HG03520 (cell line): Measurements from ENCODE around the gene RNF212.
"Not testable (repeated sequence)": the region's sequence is repeated elsewhere in the genome, so short reads cannot be mapped to it uniquely, and the experiment has no call there.

Source experiments
- ATAC-seq: cut with Tn5 transposase; IDR thresholded peaks from one replicate; pipeline ENCODE4 v1.9.1; 2021; ENCODE audit warnings: mild to moderate bottlenecking, moderate library complexity; ENCODE audit not compliant: unreplicated experiment

RNF212 gene

DNA sequence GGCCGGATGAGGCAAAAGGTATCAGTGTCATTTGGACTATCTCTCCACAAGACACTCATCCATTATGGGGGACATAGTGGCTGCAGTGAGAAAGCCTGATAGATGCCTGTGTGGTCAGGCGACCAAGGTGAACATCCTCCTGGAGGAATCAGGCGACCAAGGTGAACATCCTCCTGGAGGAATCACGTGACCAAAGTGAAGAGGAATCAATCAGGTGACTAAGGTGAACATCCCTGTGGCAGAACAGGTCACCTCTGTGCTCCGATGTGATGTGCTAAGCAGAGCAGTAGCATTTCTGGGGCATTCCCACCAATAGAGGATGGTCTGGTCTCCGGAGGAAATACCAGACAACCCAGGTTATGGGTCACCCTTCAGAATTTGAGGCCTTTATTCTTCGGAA, 44.0 kb downstream of the RNF212 start:
- ATAC-seq: no peak

DNA sequence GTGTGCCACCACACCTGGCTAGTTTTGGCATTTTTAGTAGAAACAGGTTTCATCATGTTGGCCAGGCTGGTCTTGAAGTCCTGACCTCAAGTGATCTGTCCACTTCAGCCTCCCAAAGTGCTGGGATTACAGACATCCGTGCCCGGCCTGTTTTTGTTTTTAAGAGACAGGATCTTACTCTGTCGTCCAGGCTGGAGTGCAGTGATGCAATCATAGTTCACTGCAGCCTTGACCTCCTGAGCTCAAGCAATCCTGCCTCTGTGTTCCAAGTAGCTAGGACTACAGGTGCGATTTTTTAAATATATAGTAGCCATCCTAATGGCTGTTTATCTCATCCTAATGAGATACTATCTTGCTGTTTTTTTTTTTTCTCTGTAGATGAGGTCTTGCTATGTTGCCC, 47.6 kb downstream of the RNF212 start:
- ATAC-seq: no peak

DNA sequence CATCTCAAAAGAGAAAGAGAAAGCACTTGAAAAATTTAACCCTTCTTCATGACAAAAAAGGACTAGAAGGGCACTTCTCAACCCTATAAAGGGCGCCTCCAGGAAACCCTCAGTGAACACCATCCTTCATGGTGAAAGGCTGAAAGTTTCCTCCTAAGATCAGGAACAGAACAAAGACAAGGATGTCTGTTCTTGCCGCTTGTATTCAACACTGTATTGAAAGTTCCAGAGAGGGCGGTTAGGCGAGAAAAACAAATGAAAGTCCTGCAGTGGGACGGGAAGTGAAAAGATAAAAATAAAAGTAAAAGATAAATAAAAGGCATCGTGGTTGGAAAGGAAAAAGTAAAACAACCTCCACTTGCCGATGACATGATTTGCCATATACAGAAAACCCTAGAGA, 50.9 kb downstream of the RNF212 start:
- ATAC-seq: no peak

DNA sequence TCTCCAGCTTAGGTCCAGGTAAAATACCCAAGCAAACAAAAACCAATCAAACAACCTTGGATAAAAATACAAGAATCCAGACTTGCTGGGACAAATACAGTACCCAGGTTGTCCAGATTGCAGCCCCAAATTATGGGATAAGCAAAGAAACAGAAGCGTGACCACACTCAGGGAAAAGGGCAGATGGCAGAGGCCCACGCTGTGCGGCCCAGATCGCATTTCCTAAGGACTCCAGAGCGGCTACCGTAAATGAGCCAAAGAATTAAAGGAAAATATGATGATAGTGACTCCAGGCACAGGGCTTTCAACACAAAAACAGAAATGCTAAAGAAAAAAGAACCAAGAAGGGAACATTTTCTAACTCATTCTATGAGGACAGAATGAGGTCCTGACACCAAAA, 51.6 kb downstream of the RNF212 start:
- no peak for ATAC-seq

DNA sequence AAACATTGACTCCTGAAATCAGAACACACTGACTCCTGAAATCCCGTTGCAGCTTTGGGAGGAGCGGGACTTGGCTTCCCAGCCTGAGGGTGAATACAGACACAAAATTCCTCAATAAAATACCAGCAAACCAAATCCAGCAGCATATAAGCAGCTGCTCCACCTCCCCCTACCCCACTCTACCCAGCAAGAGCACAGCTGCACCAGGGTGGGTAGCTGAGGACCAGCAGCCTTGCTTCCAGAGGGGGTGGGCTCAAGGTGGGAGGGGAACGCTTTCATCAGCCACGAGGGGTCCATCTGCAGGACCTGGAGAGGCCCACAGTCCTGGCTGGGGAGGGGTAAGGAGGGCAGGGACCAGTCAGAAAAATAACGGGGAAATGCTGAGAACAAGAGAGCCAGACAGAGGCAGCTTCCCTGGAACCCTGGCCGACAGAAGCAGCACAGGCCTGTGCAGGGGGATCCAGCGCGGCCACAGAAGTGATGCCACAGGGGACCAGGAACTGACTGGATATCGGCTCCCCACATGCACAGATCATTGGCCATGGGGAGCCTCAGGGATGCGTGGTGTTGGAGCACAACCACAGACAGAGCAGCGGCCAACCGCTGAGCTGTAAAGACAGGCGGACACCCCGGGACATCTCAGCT, 52.2 kb downstream of the RNF212 start:
- ATAC-seq: no peak

DNA sequence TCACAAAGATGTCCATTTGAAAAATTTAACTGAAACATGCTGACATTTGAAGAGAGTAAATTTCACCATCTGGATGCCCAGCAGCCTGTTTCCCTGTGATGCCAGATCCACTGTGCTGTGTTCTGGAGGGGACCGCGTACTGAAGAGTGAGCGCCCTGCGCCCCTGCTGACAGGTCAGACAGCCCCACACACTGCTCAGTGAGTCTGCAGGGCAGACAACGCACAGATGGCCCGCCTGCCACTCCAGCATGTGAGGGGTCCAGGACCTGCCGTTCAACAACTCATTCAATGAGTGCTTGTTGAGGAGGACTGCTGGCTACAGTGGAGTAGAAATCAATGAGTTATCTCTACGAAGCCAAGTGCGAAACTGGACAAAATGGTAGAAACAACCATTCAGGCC, 52.7 kb downstream of the RNF212 start:
- ATAC-seq: no peak

DNA sequence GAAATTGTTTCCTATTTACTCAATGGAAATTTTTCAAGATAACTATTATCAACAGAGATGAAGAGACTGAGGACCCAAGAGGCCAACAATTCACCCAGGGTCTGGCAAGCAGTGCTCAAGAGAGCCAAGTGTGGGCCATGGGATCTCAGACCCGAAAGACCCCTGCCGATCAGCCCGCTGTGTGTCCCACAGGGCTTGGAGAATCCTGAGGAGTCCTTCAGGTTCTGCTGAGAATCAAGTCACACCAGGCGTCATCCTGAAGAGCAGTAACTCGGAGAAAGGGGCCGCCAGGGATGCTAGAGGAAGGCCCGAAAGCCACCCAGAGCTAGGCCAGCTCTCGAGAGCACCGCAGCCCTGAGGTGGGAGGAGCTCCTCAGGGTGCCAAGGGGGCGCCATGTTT, 53.2 kb downstream of the RNF212 start:
- ATAC-seq: no peak

DNA sequence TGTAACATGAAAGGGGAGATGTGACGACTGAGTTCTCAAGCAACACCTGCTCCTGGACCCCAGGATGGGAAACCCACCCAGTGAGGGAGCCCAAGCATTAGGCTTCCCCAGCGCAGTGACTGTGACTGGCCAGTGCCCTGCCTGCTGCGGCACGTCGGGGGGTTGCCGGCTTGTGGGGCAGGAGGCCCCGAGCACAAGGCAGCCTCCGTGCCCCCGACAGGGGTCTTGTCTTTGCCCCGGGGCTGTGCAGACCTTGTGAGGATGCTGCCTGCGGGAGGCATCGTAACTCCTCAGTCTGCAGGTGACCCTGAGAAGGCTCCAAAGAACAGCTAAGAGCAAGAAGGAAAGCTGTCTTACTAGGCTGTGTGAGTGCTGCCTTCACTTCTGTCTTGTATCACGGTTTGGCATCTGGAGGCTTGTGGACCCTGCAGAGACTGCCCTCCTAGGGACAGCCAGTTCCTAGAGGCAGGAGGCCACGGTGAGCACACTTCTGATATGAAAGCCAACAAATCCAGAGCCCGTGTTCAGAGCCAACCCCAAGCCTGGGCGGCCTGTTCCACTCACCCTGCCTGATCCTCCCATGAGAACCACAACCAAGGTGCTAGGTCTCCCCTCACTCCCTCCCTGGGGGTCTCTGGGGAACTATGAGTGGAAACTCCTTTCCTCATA, 54.2 kb downstream of the RNF212 start:
- no peak for ATAC-seq

DNA sequence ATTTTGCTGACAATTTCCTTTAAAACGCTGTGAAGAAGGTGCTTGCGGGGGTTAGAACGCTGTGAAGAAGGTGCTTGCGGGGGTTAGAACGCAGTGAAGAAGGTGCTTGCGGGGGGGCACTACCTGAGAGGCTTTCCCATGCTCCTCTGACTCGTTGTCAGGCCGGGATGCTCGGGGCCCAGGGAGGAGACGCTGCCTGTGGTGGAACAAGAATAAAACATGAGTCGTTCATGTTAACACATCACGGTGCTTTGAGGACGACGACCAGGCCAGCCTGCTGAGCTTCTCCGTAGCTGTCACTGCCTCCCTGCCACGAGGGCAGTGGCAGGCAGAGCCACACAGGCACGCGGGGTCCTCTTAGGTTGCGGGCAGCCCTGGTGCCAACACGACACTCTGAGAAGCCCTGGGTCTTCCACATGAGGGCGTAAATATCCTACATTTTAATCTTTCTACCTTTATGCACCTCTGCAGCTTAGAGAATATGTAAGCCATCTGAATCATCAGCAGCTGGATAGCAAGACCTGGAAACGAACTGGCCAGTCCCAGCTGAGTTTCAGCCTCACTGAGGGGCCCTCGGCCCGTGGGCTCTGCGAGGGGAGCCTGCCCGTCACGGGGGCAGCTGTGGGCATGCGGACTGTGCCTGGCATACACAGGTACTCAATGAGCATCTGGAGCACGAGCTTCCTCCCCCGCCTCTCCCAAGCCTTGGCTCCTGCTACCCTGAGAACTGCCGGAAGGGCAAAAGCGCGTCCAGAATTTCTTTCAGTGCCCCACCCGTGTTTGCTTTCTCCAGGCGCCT, 55.0 kb downstream of the RNF212 start:
- no peak for ATAC-seq

DNA sequence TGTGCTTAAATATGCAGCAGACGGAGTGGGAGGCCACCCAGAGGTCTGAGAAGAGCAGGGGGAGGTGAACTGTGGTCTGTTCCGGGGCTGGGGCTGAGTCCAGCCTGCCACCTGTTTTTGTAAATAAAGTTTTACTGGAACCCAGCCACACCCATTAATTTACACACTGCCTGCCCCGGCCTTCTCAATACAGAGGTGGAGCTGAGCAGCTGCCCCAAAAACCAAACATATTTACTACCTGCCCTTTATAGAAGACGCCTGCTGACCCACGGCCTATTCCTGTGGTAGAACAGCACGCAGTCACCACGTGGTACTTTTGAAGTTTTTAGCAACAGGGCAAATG, 56.0 kb downstream of the RNF212 start:
- ATAC-seq: no peak

DNA sequence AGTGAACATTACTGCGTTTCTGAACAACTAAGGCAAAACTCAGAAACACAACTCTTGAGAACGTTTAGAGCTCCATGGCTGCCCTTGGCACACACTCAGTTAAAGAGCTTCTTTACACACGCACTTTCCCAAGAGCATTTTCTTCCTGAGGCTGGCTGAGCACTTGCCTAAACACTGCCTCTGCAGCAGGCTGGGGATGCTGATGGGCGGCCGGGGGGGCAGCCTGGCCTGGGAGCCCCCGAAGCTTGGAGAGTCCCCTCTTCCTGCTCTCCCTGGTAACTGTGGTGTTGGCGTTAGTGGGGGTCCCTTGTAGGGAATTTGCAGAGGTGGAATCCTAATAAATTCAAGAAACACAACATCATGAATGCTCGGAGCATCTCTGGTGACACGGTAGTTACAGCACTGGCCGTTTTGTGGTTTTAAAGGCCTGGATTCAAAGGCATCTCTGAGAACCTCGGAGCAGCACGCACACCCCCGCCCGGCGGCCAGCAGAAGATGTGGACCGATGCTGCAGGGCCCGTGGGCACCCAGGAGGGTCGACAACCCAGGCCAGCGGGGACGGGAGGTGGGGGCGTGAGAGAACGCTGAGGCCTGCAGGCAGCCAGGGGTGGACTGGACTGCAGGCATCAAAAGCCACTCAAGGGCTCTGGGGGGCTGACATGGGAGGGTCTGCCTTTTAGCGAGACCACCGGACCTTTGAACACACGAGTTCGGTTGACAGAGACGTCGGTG, 56.5 kb downstream of the RNF212 start:
- no peak for ATAC-seq

DNA sequence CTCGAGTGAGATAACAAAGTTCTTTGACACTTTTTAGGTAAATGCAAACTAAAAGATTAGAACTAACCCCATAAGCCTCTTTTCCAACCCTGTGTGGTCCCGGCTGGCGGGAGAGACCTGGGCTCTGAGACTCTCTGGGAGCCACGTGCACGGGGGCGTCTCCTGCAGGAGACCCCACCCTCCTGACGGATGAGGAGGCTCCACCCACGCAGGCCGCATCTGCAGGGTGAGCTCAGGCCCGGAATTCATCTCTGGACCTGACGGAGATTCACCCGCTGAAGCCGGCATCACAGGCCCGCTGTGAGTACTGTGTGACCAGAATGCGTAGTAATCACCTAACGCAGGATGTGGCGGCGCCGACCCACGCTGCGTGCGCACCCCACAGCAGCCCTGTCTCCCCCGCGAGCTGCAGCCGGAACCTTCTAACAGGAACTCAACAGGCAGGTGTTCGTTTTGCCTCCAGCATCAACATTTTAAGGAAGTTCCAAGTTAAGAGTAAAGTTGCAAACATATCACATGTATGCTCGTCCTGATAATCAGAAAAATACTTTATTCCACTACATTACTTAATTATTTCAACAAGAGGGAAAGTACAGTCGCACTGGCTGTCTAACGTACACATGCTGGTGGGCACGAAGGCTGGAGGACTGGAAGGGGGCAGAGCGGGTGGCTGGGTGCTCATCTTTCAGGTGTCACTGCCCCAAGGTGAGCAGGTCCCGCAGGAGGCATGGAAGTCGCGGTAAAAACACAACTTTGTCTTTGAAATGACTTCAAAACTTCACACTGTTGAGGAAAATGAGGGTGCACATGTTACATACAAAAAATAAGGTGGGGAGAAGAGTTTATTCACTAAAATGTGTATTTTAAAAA, 57.4 kb downstream of the RNF212 start:
- ATAC-seq: peak; percentile 72

DNA sequence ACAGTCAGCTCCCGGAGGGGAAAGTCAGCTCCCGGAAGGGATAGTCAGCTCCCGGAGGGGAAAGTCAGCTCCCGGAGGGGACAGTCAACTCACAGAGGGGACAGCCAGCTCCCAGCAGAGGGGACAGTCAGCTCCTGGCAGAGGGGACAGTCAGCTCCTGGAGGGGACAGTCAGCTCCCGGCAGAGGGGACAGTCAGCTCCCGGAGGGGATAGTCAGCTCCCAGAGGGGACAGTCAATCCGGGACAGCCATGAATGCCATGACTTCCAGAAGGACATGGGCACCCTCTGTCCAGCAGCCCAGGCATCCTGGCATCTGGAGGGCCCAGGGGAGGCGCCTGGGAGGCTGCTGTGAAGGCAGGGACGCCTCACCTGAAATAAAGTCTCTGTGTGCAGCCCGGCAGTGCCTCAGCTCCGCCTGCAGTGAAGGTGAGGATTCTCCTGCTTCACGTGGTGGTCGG, 58.1 kb downstream of the RNF212 start:
- ATAC-seq: not testable (repeated sequence)

DNA sequence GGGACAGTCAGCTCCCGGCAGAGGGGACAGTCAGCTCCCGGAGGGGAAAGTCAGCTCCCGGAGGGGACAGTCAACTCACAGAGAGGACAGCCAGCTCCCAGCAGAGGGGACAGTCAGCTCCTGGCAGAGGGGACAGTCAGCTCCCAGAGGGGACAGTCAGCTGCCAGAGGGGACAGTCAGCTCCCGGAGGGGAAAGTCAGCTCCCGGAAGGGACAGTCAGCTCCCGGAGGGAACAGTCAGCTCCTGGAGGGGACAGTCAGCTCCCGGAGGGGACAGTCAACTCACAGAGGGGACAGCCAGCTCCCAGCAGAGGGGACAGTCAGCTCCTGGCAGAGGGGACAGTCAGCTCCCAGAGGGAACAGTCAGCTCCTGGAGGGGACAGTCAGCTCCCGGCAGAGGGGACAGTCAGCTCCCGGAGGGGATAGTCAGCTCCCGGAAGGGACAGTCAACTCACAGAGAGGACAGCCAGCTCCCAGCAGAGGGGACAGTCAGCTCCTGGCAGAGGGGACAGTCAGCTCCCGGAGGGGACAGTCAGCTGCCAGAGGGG, 58.6 kb downstream of the RNF212 start:
- not testable (repeated sequence) for ATAC-seq

DNA sequence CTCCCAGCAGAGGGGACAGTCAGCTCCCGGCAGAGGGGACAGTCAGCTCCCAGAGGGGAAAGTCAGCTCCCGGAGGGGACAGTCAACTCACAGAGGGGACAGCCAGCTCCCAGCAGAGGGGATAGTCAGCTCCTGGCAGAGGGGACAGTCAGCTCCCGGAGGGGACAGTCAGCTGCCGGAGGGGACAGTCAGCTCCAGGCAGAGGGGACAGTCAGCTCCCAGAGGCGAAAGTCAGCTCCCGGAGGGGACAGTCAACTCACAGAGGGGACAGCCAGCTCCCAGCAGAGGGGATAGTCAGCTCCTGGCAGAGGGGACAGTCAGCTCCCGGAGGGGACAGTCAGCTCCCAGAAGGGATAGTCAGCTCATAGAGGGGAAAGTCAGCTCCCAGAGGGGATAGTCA, 59.5 kb downstream of the RNF212 start:
- ATAC-seq: not testable (repeated sequence)

DNA sequence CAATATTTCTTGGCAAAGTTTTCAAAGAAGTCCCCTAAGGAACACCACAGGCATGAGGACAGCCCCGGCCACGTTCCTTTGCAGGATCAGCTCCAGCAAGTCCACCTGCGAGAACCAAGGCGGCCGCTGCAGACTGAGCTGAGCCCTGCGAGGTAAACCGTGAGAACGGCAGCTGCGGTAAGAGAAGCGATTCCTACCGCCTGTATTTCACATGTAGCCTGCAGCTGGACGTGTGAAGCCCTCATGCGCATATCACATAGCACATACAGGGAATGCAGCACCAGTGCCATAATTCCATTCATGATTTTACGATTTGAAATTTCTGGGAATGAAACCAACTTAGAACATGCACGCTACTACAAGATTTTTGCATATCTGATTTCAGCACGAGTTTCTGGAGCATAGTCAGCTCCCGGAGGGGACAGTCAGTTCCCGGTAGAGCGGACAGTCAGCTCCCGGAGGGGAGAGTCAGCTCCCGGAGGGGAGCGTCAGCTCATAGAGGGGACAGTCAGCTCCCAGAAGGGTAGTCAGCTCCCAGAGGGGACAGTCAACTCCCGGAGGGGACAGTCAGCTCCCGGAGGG, 60.2 kb downstream of the RNF212 start:
- ATAC-seq: no peak

DNA sequence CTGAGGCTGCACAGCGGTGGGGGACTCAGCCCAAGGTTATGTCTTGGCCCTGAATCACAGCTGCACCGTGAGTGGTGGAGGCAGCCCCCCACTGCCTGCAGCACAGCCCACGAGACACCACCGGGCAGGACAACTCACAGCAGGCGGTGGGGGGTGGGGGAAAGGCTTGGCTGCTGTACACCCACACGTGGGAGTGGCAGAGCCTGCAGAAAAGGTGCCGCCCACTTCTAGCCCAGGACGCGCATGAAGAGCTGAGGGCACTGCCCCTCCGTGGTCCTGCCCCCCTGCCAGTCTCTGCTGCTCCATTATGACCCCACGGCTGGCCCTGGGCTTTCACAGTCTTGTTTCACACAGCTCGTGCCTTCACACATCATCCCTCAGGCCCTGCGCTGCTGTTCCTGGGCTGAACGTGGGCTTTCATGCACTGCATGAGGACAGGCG, 61.1 kb downstream of the RNF212 start:
- ATAC-seq: no peak

DNA sequence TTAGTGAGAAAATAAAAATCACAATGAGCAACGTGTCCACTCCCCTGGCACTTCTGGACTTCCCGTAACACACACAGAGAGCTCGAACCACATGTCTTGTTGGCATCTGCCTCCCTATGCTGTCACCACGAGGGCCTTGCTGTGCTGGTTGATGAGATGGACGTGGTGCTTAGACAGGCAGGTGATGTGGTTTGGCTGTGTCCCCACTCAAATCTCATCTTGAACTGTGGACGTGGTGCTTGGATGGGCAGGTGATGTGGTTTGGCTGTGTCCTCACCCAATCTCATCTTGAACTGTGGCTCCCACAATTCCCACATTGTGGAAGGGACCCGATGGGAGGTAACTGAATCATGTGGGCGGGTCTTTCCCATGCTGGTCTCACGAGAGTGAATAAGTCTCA, 61.9 kb downstream of the RNF212 start:
- ATAC-seq: no peak

DNA sequence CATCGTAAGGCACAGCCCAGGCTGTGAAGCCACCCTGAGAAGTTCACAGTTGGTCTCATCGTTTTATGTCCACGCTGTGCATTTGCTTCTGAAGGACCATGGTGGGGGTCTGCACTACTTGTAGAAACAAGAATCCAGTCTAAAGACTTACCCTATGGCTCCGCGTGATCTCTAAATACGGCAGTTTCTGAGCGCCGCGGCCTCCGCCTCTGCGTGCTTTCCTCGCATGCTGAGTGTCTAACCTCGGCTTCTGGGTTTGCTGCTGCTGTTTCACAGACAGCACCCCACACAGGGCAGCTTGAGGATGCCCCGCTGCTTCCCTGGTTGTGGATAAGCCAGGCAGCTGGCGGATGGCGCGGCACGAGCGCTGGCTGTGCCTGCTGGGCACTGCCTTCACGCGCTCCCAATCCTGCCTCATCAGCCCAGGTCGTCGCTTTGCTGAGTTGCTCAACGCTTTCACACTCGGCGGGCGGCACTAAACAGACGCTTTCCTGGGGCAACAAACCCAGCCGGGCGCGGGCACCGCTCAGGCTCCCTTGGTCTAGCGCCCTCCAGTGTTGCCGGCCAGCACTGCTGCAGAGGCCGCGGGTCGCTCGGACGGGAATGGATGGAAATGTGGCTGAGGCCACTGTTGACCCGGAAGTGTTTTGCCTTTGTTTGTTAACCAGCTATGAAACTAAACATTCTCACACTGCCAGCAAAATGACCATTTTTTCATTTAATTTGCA, 62.7 kb downstream of the RNF212 start:
- no peak for ATAC-seq
